ENCODE measurements around the gene R3HDM2.

DNA sequence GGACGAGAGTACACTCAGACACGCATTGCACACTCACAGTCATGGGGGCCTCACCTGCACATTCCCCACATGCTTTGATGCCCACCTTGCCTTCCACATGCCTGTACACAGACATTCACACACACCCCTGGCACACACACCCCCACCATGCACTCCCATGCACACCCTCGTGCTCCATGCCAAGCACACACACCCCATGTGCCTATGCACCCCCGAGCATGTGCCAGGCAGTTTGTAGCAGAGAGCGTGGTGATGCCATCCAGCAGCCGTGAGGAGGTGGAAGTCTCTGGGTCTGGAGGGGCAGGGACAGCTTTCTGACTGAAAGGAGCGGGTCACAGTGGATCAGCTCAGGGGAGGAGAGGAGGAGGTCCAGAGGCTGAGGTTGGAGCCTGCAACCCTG is 224.9 kb downstream of the R3HDM2 start:
- TF ChIP-seq, protein P1, sequence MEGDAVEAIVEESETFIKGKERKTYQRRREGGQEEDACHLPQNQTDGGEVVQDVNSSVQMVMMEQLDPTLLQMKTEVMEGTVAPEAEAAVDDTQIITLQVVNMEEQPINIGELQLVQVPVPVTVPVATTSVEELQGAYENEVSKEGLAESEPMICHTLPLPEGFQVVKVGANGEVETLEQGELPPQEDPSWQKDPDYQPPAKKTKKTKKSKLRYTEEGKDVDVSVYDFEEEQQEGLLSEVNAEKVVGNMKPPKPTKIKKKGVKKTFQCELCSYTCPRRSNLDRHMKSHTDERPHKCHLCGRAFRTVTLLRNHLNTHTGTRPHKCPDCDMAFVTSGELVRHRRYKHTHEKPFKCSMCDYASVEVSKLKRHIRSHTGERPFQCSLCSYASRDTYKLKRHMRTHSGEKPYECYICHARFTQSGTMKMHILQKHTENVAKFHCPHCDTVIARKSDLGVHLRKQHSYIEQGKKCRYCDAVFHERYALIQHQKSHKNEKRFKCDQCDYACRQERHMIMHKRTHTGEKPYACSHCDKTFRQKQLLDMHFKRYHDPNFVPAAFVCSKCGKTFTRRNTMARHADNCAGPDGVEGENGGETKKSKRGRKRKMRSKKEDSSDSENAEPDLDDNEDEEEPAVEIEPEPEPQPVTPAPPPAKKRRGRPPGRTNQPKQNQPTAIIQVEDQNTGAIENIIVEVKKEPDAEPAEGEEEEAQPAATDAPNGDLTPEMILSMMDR (IDR thresholded peaks at IDR 0.05), result no peak
- TF ChIP-seq, protein P2, sequence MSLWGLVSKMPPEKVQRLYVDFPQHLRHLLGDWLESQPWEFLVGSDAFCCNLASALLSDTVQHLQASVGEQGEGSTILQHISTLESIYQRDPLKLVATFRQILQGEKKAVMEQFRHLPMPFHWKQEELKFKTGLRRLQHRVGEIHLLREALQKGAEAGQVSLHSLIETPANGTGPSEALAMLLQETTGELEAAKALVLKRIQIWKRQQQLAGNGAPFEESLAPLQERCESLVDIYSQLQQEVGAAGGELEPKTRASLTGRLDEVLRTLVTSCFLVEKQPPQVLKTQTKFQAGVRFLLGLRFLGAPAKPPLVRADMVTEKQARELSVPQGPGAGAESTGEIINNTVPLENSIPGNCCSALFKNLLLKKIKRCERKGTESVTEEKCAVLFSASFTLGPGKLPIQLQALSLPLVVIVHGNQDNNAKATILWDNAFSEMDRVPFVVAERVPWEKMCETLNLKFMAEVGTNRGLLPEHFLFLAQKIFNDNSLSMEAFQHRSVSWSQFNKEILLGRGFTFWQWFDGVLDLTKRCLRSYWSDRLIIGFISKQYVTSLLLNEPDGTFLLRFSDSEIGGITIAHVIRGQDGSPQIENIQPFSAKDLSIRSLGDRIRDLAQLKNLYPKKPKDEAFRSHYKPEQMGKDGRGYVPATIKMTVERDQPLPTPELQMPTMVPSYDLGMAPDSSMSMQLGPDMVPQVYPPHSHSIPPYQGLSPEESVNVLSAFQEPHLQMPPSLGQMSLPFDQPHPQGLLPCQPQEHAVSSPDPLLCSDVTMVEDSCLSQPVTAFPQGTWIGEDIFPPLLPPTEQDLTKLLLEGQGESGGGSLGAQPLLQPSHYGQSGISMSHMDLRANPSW (CRISPR knock-in tag; conservative IDR thresholded peaks at IDR 0.05; ENCODE audit: low read depth), result no peak
- no peak for TF ChIP-seq MYBL2 (CRISPR knock-in tag; IDR thresholded peaks at IDR 0.05)
- no peak for TF ChIP-seq NR3C1 (CRISPR knock-in tag; conservative IDR thresholded peaks at IDR 0.05; ENCODE audit: low read depth)
- TF ChIP-seq, protein P3, sequence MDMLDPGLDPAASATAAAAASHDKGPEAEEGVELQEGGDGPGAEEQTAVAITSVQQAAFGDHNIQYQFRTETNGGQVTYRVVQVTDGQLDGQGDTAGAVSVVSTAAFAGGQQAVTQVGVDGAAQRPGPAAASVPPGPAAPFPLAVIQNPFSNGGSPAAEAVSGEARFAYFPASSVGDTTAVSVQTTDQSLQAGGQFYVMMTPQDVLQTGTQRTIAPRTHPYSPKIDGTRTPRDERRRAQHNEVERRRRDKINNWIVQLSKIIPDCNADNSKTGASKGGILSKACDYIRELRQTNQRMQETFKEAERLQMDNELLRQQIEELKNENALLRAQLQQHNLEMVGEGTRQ (CRISPR knock-in tag; IDR thresholded peaks at IDR 0.05), result no peak

All from WTC11 (cell line).